Caco-2 (cell line): ENCODE data around the gene RIPOR2. TPM values are rescaled to one million over a fixed set of nuclear protein-coding genes. Genes with fewer than 3 reads are reported as not detected.

ENCODE experiments used
- BruUV-seq: library from RNA; stranded (reverse); fragments of 400-500 nt; replicated peaks from 2 replicates; lab custom pipeline; 2021; lab: Mats Ljungman, UMichigan
- CTCF ChIA-PET: fragments of 300-600 bp; sonication (Branson Sonifier 250); formaldehyde crosslinking; loops from one replicate; lab custom pipeline; 2022; ENCODE audit warnings: antibody characterized with exemption; lab: Charles Lee
- POLR2A ChIA-PET: fragments of 300-600 bp; sonication (Branson Sonifier 250); formaldehyde crosslinking; loops from one replicate; lab custom pipeline; 2022; ENCODE audit warnings: antibody characterized with exemption; lab: Charles Lee
- DNase-seq, 2 experiments: peaks; one replicate each; pipeline versions ENCODE4 v3.0.0 to v3.0.0-alpha.2; 2020 to 2022
- H3K27me3 ChIP-seq: replicated peaks from 2 replicates; pipeline ENCODE4 v1.6.0; 2011; ENCODE audit warnings: low read length; ENCODE audit not compliant: control insufficient read depth, insufficient read depth
- H3K36me3 ChIP-seq: 2 replicates; pipeline ENCODE4 v1.5.1; 2011; ENCODE audit warnings: low read length; ENCODE audit not compliant: control insufficient read depth, insufficient read depth
- H3K4me1 ChIP-seq: fragments of 250-450 bp; sonication (Bioruptor Pico); 2 replicates; pipeline ENCODE4 v1.5.1; 2020; ENCODE audit warnings: mild to moderate bottlenecking
- H3K4me3 ChIP-seq: 2 replicates; pipeline ENCODE4 v1.5.1; 2011; ENCODE audit warnings: low read depth, mild to moderate bottlenecking, control low read depth, low read length
- H3K9me3 ChIP-seq: fragments of 250-450 bp; sonication (Bioruptor Pico); 2 replicates; pipeline ENCODE4 v1.5.1; 2020; ENCODE audit warnings: mild to moderate bottlenecking, moderate library complexity
- H3K27ac Mint-ChIP-seq: one replicate; pipeline ENCODE4 v1.8.0; 2022; ENCODE audit warnings: mixed read lengths; ENCODE audit not compliant: unreplicated experiment
- H3K27me3 Mint-ChIP-seq: one replicate; pipeline ENCODE4 v1.8.0; 2022; ENCODE audit warnings: mixed read lengths; ENCODE audit not compliant: insufficient read depth, unreplicated experiment
- H3K36me3 Mint-ChIP-seq: one replicate; pipeline ENCODE4 v1.8.0; 2022; ENCODE audit warnings: mild to moderate bottlenecking, mixed read lengths; ENCODE audit not compliant: insufficient read depth, unreplicated experiment
- H3K4me1 Mint-ChIP-seq: one replicate; pipeline ENCODE4 v1.8.0; 2022; ENCODE audit warnings: low read depth, mixed read lengths; ENCODE audit not compliant: unreplicated experiment
- H3K4me3 Mint-ChIP-seq: one replicate; pipeline ENCODE4 v1.8.0; 2022; ENCODE audit warnings: mild to moderate bottlenecking, moderate library complexity, mixed read lengths; ENCODE audit not compliant: unreplicated experiment
- H3K9me3 Mint-ChIP-seq: one replicate; pipeline ENCODE4 v1.8.0; 2022; ENCODE audit warnings: mixed read lengths; ENCODE audit not compliant: unreplicated experiment
- CTCF ChIP-seq, 2 experiments: fragments of 200-600 bp in 1 of 2; IDR thresholded peaks; 1 replicate in 1 of 2; 2 replicates in 1 of 2; pipeline versions ENCODE4 v1.5.1 to v1.8.0; 2011 to 2022; ENCODE audit warnings: antibody characterized with exemption in 1 of 2, control low read depth in 1 of 2, inconsistent platforms in 1 of 2, low read depth in 1 of 2, low read length in 1 of 2, mild to moderate bottlenecking in 1 of 2, moderate library complexity in 1 of 2; ENCODE audit not compliant: insufficient read depth in 1 of 2, severe bottlenecking in 1 of 2, unreplicated experiment in 1 of 2
- intact Hi-C: fragments of 100-400 bp; cut with micrococcal nuclease; formaldehyde crosslinking; loops from one replicate; pipeline ENCODE4 v1.10.0; 2022; ENCODE audit not compliant: unreplicated experiment
- total RNA-seq: library from RNA; stranded (reverse); gene quantifications from 2 replicates; pipeline ENCODE4 v1.2.3, GENCODE V29; 2022

The RIPOR2 gene
- total RNA-seq, 1 experiment from 2014 or later = 0.64 TPM

- CTCF ChIA-PET = no interaction called here
- H3K4me1 ChIP-seq = no peaks in the 10 kb centered on the region
- H3K36me3 Mint-ChIP-seq = peaks cover 5% of the 10 kb centered on the region
- no peak for TF ChIP-seq CTCF (IDR thresholded peaks at IDR 0.05; ENCODE audit: insufficient read depth in 1 of 2, low read depth in 1 of 2, low read length in 1 of 2, severe bottlenecking in 1 of 2, unreplicated experiment in 1 of 2)
- H3K4me3 ChIP-seq = no peak overlapping the region
- H3K27me3 ChIP-seq = no peaks in the 10 kb centered on the region
- H3K9me3 ChIP-seq = no peaks in the 10 kb centered on the region
- H3K27me3 Mint-ChIP-seq = no peaks in the 10 kb centered on the region
- no peaks in the 10 kb centered on the region for H3K36me3 ChIP-seq
- H3K27ac Mint-ChIP-seq = no peak overlapping the region
- POLR2A ChIA-PET = no interaction called here
- intact Hi-C loops = no loop called here
- H3K4me3 Mint-ChIP-seq = no peak overlapping the region
- H3K4me1 Mint-ChIP-seq = no peaks in the 10 kb centered on the region
- DNase-seq = no peak
- BruUV-seq = no TSS peak
- no peaks in the 10 kb centered on the region for H3K9me3 Mint-ChIP-seq
Measured at GRCh38 chr6:24967211-24967610, 31.5 kb upstream of the RIPOR2 start.

GRCh38 chr6:24966381-24966780, 30.6 kb upstream of the RIPOR2 start:
- Histone ChIP-seq H3K9me3 (no peaks in the 10 kb centered on the region), H3K36me3 (no peaks in the 10 kb centered on the region), H3K27me3 (no peaks in the 10 kb centered on the region), H3K4me1 (no peaks in the 10 kb centered on the region), H3K4me3 (no peak overlapping the region)
- DNase-seq = no peak
- H3K27ac Mint-ChIP-seq = no peak overlapping the region
- H3K36me3 Mint-ChIP-seq = peaks cover 5% of the 10 kb centered on the region
- no peak overlapping the region for H3K4me3 Mint-ChIP-seq
- H3K27me3 Mint-ChIP-seq = no peaks in the 10 kb centered on the region
- no peaks in the 10 kb centered on the region for H3K4me1 Mint-ChIP-seq
- BruUV-seq = no TSS peak
- ChIA-PET POLR2A (no interaction called here), CTCF (no interaction called here)
- intact Hi-C loops = no loop called here
- TF ChIP-seq CTCF (IDR thresholded peaks at IDR 0.05; ENCODE audit: insufficient read depth in 1 of 2, low read depth in 1 of 2, low read length in 1 of 2, severe bottlenecking in 1 of 2, unreplicated experiment in 1 of 2) = no peak
- no peaks in the 10 kb centered on the region for H3K9me3 Mint-ChIP-seq

- Histone ChIP-seq H3K4me3 (no peak overlapping the region), H3K4me1 (no peaks in the 10 kb centered on the region), H3K36me3 (no peaks in the 10 kb centered on the region), H3K27me3 (no peaks in the 10 kb centered on the region), H3K9me3 (no peaks in the 10 kb centered on the region)
- ChIA-PET POLR2A (no interaction called here), CTCF (no interaction called here)
- no peaks in the 10 kb centered on the region for H3K27me3 Mint-ChIP-seq
- no peaks in the 10 kb centered on the region for H3K36me3 Mint-ChIP-seq
- intact Hi-C loops = no loop called here
- no peaks in the 10 kb centered on the region for H3K4me1 Mint-ChIP-seq
- no peaks in the 10 kb centered on the region for H3K9me3 Mint-ChIP-seq
- no peak overlapping the region for H3K27ac Mint-ChIP-seq
- DNase-seq = no peak
- BruUV-seq = no TSS peak
- no peak overlapping the region for H3K4me3 Mint-ChIP-seq
- TF ChIP-seq CTCF (IDR thresholded peaks at IDR 0.05; ENCODE audit: insufficient read depth in 1 of 2, low read depth in 1 of 2, low read length in 1 of 2, severe bottlenecking in 1 of 2, unreplicated experiment in 1 of 2) = no peak
Measured at GRCh38 chr6:24963887-24964570, 28.3 kb upstream of the RIPOR2 start.
